Fibroblast of mammary gland (primary cell): ENCODE measurements around the gene UNC45B.

Source experiments
- DNase-seq: peaks from one replicate; pipeline ENCODE4 v3.0.0-alpha.2; 2010; ENCODE audit warnings: low read depth
- H3K4me3 ChIP-seq: 2 replicates; pipeline ENCODE4 v1.5.1; 2011; ENCODE audit warnings: low read depth, mild to moderate bottlenecking, low read length, moderate library complexity; ENCODE audit not compliant: control insufficient read depth
- TF ChIP-seq, protein P1 (sequence below): conservative IDR thresholded peaks from 2 replicates; pipeline ENCODE4 v1.5.1; 2011; ENCODE audit warnings: low read depth, low read length, inconsistent platforms; ENCODE audit not compliant: control insufficient read depth, insufficient read depth

Gene UNC45B

DNA sequence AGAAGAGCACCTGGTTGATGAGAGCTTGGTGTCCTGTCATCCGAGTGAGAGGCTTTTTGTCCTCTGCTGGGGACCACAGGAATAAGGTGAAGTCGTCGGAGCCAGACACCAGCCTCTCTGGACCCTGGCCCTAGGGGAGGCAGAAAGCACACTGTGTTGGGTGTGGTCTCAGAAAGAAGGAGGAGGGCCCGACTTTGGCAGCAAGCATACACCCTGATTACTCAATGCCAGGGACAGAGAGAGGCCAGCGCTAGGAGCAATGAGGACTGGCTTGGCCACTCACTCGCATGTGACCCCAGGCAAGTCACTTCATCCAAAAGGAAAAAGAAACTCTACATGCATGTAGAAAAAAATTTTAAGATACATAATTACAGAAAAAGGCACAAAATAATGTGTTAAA, 12.3 kb upstream of the UNC45B start:
- TF ChIP-seq, protein P1, sequence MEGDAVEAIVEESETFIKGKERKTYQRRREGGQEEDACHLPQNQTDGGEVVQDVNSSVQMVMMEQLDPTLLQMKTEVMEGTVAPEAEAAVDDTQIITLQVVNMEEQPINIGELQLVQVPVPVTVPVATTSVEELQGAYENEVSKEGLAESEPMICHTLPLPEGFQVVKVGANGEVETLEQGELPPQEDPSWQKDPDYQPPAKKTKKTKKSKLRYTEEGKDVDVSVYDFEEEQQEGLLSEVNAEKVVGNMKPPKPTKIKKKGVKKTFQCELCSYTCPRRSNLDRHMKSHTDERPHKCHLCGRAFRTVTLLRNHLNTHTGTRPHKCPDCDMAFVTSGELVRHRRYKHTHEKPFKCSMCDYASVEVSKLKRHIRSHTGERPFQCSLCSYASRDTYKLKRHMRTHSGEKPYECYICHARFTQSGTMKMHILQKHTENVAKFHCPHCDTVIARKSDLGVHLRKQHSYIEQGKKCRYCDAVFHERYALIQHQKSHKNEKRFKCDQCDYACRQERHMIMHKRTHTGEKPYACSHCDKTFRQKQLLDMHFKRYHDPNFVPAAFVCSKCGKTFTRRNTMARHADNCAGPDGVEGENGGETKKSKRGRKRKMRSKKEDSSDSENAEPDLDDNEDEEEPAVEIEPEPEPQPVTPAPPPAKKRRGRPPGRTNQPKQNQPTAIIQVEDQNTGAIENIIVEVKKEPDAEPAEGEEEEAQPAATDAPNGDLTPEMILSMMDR = no peak
- DNase-seq = no peak
- H3K4me3 ChIP-seq = no peak overlapping the region

DNA sequence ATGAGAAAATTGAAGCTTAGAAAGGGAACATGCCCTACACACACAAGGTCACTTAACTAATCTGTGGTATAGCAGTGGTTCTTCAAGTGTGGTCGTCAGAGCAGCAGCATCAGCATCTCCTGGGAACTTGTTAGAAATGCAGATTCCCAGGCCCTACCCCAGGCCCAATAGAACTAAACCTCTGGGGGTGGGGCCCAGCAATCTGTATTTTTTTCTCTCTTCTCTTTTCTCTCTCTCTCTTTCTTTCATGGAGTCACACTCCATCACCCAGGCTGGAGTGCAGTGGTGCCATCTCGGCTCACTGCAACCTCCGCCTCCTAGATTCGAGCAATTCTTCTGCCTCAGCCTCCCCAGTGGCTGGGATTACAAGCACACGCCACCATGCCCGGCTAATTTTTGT, 9.4 kb upstream of the UNC45B start:
- TF ChIP-seq, protein P1 = no peak
- no peak overlapping the region for H3K4me3 ChIP-seq
- no peak for DNase-seq

DNA sequence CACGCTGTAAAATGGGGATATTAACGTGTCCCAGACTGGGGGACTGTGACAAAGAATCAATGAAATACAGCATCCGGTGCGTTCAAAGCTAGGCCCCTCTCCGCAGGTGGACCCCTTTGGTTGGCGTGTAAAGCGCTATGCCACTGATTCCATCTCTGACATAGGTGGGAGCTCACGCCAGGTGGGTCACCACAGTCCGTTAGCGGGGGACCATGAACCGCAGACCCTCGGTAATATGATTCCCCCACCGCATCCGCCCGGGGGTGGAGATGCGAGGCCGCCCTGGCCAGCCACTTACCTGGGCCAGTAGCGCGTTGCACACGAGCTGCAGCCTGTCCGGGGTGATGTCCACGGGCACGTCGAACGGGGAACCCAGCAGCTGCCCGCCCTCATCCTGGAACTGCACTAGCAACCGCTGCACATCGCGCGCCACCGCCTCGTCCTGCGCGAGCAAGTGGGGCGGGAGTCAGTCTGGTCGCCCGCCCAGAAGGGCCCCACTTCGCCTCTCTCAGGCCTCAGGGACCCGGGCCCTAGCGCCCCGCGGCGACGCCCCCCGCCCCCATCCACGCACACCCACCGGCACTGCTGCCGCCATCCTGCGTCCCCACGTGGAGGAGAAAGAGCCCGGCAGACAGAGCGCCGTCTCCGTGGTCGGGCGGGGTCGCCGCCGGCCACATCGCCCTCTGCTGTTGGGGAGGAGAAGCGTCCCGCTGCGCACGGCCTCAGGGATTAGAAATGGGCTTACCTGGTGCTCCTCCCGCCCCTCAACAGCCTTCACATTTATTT, 5.7 kb upstream of the UNC45B start, which contains the start of gene NLE1:
Gene NLE1 (minus strand): TSS at position 623 of the 786 bp plus-strand sequence. CDS start 28 bp downstream, at position 595.
- H3K4me3 ChIP-seq = peak within 1 kb of the TSS; percentile 94
- peak; percentile 79 for DNase-seq
- TF ChIP-seq, protein P1 = peak; percentile 77

DNA sequence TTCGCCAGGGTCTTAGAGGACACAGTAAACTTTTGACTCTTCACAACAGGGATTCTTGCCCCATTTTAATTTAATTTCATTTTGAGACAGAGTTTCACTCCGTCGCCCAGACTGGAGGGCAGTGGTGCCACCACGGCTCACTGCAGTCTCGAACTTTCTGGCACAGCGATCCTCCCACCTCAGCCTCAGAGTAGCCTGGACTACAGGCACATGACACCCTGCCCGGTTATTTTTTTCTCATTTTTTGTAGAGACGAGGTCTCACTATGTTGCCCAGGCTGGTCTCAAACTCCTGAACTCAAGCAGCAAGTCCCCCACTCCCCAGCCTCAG, 5.2 kb upstream of the UNC45B start:
- TF ChIP-seq, protein P1 = no peak
- peak overlapping the region; percentile 94 for H3K4me3 ChIP-seq
- DNase-seq = no peak

DNA sequence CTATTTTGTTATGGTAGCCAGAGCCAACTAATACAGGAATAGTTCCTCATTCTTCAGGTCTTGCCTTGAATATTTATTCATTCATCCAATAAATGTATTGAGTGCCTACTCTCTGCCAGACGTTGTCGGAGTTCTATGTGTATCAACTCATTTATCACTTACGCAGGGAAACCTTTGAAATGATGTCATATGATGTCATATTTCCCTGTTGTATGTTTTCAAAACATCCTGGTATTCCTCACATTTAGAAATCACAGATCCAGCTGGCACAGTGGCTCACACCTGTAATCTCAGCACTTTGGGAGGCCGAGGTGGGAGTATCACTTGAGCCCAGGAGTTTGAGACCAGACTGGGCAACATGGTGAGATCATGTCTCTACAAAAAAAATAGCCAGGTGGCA, 2.8 kb upstream of the UNC45B start:
- no peak overlapping the region for H3K4me3 ChIP-seq
- DNase-seq = no peak
- TF ChIP-seq, protein P1 = no peak

DNA sequence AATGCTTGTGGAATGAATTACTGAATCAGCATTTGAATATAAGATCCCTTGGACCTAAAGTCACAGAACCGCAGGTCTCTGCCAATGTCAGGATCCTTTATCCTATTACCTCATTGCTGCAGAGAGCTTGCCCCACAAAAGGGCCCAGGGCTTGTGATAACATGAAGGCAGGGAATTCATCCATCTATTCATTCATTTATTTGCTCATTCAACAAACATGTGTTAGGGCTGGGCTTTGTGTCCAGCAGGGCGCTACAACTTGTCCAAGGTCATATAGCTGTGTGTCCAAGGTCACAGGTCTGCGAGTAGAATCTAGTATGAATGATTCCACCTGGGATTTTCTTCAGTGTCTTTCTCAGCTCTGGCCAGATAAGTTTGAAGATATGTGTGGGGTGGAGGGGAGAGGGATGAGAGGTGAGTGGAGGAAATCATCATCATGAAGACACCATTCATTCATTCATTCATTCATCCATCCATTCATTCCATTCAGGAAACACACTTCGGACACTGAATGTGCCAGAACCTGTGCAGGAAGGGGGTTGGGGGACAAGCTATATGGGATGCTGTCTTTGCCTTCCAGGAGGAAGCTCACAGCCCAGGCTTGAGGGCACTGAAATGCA, 1.3 kb upstream of the UNC45B start:
- H3K4me3 ChIP-seq = no peak overlapping the region
- no peak for DNase-seq
- TF ChIP-seq, protein P1 = no peak
